Stimulated activated CD8-positive, alpha-beta memory T cell treated with anti-CD3 and anti-CD28 coated beads, Interleukin-12 subunit alpha, Interleukin-12 subunit beta, amount 100 ng/mL, for 1 hour (primary cell): ENCODE measurements around the gene DNAL1.
"Not testable (repeated sequence)": the region's sequence is repeated elsewhere in the genome, so short reads cannot be mapped to it uniquely, and the experiment has no call there.

ENCODE experiments used
- DNase-seq: peaks from one replicate; pipeline ENCODE4 v3.0.0-alpha.2; 2020; ENCODE audit warnings: low read depth

DNAL1 gene, protein sequence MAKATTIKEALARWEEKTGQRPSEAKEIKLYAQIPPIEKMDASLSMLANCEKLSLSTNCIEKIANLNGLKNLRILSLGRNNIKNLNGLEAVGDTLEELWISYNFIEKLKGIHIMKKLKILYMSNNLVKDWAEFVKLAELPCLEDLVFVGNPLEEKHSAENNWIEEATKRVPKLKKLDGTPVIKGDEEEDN

DNA sequence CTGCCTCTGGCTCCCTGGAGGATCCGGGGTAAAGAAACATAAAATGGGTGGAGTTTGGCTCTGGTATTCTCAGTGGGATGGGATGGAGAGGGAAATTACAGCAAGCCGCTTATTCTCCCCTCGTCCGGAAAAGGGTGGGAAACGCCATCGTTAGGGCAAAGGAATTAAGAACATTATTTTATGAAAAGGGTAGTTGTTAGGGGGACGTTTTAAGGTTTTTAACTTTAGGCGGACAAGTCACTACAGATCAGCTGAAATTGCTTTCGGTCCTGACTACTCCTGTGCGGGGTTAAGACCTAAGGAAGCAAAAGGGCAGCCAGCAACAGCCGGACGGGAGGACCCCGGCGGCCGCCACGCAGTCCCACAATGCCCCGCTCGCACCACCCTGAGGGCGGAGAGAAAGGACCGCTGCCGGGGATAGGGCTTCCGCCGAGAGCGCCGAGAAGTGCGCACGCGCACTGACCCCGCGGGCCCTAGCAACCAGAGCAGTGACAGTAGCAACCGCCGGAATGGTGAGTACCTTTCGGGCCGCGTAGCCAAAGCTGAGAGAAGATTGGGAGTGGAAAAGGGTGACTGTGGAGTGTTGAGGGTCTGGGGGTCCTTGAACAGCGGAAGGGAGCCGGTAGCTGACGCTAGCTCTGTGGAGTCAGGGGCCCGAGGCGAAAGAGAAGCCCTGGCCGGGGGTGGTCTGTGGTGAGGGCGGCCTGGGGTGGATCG, at the start of gene DNAL1:
Gene DNAL1 (plus strand): TSS at position 456 of the 717 bp plus-strand sequence. CDS start 54 bp downstream, at position 510.
- peak; percentile 86 for DNase-seq

DNA sequence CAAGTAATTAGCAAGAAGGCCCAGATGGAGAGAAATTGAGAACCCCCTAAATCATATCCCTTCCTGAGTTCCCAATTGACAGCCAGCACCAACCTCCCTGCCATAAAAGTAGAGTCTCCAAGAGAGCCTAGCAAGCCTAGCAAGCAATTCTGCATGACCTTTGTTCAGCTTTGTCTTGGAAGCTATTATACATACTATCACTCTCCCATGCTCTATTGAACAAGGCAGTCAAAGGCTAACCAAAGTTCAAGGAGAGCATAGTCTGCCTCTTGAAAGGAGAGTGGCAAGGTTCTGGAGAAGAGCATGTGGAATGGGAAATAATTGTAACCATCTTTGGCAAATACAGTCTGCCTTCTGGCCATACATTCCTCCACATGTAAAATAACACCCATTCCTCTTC, 45.3 kb upstream of the DNAL1 start:
- DNase-seq, result no peak

DNA sequence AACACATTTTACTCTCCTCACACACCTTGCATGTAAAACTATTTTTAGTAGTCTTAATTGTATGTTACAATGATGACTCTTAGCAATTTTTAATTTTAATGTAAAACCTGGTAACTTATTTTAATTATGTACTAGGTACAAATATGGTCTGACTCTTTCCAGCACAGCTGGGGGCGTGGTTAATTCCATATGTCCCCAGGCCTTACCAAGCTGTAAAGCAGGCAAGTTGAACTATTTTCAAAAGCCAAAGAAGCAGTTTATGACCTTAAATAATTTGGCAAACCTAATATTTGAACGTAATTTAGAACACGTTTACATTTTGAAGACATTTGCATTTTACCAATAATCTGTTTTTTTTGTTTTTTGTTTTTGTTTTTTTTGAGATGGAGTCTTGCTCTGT, 41.8 kb upstream of the DNAL1 start:
- DNase-seq, result no peak

DNA sequence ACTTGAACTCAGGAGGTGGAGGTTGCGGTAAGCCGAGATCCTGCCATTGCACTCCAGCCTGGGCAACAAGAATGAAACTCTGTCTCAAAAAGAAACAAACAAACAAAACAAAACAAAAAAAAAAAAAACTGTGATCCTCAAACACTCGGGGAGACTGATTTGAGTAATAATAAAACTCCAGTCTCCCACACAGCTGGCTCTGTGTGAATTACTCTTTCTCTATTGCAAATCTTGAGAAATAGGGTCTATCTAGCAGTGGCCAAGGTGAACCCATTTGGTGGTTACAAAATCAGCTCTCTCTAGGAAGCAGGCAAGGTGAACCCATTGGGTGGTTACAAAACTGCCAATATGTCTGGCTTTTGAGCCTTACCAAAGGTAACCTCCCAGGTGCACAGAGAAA, 38.5 kb upstream of the DNAL1 start:
- no peak for DNase-seq

DNA sequence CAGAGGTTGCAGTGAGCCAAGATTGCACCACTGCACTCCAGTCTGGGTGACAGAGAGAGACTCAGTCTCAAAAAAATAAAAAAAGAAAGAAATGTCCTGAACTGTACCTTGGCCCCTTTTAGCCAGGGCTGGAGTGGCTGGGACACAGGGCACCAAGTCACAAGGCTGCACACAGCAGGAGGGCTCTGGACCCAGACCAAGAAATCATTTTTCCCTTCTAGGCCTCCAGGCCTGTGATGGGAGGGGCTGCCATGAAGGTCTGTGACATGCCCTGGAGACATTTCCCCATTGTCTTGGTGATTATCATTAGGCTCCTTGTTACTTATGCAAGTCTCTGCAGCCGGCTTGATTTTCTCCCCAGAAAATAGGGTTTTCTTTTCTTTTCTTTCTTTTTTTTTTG, 37.5 kb upstream of the DNAL1 start:
- no peak for DNase-seq

DNA sequence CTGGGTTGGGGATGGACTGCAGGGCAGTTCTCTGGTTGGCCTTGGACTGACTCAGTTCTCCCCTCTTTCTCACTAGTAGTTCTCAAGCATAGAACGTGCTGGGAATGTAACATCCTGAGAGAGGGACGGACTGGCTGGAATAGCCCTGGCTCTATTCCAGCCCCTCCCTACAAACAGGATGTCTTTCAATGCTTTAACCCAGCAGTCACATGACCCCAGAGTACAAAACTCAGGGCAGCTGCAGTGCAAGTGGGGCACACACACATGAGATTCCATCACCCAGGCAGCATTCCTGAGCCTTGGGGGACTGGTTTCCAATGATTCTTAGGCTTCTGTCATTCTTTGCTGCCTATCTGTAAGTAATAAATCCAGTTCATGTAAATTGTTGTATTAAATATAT, 34.1 kb upstream of the DNAL1 start:
- no peak for DNase-seq

DNA sequence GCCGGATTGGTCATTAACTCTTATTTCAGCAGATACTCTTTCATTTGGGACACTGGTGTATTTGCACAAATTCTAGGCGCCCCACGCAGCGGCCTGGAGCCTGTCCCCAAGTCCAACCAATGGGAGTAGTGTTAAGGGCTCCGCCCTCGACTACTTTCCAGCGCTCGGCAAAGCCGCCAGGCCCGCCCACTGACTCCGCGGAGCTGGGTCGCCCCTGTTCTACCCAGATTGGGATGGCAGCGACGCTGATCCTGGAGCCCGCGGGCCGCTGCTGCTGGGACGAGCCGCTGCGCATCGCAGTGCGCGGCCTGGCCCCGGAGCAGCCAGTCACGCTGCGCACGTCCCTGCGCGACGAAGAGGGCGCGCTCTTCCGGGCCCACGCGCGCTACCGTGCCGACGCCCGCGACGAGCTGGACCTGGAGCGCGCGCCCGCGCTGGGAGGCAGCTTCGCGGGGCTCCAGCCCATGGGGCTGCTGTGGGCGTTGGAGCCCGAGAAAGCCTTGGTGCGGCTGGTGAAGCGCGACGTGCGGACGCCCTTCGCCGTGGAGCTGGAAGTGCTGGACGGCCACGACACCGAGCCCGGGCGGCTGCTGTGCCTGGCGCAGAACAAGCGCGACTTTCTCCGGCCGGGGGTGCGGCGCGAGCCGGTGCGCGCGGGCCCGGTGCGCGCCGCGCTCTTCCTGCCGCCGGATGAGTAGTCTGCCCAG, 32.3 kb upstream of the DNAL1 start, which contains the start of gene ACOT6:
Gene ACOT6 (plus strand): TSS at position 179 of the 707 bp plus-strand sequence. CDS start 55 bp downstream, at position 234.
- peak; percentile 33 for DNase-seq

DNA sequence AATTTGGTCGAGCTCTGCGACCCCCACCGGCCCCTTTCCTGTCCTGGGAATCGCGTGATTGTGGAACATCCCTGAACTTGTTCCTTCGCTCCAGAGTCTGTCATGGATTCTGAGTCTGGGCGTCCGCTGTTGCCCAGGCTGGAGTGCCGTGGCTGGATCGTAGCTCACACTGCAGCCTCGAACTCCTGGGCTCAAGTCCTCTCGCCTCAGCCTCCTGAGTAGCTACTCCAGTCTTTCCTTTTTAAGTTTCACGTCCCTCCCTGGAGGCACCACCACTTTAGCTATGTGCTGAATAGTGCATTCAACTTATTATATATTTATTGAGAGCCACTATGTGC, 31.8 kb upstream of the DNAL1 start:
- no peak for DNase-seq

DNA sequence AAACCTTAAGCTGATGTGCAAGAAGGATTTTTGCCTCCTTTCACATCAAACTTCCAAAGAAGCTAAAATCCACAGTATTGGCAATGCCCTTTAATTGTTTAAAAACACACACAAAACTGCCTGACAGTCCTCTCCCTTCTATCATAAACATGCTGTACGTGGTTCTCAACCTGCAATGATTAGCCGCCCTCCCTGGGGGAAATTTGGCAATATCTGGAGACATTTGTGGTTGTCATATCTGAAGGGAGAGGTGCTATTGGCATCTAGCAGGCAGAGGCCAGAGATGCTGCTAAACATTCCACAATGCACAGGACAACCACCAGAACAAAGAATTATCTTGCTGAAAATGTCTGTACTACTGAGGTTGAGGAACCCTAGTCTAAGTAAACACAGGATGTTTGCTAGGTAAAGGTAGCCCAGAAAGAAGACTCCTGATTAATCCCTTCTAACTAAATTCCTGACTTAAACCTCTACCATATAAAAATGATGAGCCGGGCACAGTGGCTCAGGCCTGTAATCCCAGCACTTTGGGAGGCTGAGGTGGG, 31.3 kb upstream of the DNAL1 start:
- no peak for DNase-seq

DNA sequence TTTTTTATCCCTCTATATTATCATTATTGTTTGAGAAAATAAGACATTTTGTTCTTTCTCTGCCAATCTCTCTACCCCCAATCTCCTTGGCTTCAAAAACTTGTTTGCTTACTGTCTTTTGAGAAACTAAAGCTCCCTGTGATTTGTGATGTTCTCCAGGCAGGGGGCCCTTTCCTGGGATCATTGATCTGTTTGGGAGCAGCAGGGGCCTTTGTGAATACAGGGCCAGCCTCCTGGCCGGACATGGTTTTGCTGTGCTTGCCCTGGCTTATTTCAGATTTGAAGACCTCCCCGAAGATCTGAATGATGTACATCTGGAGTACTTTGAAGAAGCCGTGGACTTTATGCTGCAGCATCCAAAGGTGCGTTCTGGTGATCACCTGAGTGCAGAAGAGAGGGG, 28.0 kb upstream of the DNAL1 start:
- DNase-seq, result no peak

DNA sequence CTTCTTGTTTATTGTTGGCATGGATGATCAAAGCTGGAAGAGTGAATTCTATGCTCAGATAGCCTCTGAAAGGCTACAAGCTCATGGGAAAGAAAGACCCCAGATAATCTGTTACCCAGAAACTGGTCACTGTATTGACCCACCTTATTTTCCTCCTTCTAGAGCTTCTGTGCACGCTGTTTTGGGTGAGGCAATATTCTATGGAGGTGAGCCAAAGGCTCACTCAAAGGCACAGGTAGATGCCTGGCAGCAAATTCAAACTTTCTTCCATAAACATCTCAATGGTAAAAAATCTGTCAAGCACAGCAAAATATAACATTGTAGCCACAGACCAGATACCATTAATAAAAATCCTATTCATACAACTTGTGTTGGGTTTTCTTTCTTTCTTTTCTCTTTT, 25.3 kb upstream of the DNAL1 start:
- DNase-seq, result no peak

DNA sequence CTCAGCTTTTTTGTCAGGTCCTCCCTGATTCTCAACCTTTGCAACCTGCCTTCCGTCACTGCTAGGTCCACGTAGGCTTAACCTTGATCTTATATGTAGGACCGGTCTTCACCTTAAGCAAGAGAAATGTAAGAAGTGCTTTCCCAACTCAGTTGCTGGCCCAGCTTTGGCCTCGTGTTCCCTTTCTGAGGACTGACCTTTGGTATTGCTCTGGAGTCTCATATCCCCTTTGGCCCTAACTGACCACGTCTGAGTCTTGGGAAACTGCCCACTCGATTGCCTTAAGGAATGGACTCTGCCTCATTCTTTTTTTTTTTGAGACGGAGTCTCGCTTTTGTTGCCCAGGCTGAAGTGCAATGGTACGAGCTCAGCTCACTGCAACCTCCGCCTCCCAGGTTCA, 24.5 kb upstream of the DNAL1 start:
- DNase-seq, result no peak

DNA sequence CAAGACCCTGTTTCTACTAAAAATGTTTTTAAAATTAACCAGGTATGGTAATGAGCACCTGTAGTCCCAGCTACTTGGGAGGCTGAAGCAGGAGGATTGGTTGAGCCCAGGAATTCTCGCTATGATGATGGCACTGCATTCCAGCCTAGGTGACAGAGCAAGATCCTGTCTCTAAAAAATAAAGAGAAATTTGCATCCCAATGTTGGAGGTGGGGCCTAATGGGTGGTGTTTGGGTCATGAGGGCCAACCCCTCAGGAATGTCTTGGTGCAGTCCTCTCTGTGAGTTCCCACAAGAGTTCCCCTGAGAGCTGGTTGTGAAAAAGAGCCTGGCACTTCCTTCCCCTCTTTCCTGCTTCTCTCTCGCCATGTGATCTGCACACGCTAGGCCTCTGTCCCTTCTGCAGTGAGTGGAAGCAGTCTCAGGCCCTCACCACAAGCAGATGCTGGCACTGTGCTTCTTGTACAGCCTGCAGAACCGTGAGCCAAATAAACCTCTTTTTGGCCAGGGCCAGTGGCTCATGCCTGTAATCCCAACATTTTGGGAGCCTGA, 21.2 kb upstream of the DNAL1 start:
- no peak for DNase-seq

DNA sequence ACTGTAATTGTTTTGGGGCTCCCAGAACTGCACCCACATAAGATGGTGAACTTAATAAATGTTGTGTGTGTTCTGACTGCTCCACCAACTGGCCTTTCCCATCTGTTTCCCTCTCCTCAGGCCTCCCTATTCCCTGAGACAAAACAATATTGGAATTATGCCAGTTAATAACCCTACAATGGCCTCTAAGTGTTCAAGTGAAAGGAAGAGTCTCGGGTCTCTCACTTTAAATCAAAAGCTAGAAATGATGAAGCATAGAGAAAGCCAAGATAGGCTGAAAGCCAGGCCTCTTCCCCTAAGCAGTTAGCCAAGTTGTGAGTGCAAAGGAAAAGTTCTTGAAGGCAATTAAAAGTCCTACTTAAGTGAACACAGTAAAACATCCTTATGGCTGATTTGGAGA, 19.1 kb upstream of the DNAL1 start:
- DNase-seq, result no peak

DNA sequence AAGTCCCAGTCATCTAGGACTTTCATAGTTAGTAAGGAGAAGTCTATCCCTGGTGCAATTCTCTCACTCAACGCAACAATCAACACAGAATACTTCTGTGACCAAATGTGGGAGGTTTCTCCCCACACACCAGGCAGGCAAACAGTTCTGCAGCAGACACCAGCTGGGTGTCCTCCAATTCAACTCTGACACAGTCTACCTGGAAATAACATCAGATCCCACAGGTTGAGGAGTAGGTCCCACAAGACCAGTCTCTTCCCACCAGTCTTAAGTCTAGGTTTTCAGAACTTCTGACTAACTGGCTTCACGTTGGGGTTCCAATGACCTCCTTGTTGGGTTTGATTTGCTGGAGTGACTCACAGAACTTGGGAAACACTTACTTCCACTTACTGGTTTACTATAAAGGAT, 17.6 kb upstream of the DNAL1 start:
- DNase-seq, result no peak

DNA sequence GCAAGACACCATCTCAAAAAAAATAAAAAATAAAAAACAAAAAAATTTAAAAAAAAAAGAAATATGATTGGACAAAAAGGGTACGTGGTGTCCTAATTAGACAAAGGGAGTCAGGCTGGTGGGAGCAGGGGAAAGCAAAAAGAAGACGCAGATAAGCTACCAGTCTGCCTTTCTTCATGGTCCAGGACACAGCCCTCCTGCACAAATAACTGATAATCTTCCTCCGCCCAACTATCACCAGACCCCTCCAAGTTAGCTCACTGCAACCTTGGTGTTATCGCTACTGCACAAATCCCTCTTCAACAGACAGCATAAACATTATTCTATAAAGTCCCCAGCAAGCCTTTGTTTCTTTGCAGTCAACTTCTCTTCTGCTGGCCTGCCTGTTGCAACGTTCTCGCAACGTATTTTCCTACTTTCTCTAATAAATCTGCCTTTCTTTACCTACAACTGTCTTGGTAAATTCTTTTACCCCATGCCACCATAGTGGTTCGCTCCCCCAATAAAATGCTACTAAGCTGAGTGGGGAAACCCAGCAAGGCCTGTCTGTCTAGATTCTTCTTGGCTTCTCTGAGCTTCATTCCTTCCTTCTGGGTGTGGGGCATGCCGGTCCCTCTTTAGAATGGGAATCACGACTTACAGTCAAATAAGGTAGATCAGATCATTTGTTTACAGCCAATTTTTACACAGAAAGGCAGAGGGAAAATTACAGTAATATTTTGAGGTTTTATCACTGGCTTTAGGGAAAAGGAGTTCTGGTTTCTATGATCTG, 14.6 kb upstream of the DNAL1 start:
- no peak for DNase-seq

DNA sequence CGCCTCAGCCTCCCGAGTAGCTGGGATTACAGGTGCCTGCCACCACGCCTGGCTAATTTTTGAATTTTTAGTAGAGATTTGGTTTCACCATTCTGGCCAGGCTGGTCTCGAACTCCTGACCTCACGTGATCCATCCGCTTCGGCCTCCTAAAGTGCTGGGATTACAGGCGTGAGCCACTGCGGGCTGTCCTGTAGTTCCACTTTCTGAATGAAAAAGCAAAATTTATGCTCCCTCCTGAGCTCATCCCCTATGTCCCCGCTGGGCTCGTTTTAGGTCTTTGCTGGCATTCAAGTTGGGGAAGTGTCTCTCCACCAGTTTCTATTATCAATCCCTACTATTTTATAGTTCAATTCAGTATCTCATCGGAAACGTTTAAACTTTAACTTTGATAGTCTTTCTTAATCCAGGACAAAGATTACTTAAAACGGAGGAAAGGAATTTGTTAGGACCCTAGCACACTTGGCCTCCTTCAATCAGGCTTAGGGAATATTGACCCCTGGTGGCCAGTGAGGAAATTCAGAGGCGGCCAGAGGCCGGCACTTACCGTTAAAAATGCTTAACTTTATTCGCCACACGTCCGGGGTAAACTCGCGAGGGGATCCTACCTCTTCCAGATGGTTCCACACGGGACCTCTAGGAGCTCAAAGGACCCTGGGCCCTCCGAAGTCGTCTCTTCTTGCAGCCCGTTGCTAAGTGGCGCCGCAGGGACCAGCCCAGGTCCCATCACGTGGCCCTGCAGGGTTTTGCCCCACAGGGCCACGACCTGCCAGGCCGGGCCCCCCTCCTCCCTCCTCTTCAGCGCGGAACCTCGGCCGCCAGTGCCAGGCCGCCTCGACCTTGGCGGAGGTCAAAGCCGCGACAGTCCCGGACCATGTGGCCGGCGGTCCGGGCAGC, 11.4 kb upstream of the DNAL1 start:
- DNase-seq, result peak; percentile 42

DNA sequence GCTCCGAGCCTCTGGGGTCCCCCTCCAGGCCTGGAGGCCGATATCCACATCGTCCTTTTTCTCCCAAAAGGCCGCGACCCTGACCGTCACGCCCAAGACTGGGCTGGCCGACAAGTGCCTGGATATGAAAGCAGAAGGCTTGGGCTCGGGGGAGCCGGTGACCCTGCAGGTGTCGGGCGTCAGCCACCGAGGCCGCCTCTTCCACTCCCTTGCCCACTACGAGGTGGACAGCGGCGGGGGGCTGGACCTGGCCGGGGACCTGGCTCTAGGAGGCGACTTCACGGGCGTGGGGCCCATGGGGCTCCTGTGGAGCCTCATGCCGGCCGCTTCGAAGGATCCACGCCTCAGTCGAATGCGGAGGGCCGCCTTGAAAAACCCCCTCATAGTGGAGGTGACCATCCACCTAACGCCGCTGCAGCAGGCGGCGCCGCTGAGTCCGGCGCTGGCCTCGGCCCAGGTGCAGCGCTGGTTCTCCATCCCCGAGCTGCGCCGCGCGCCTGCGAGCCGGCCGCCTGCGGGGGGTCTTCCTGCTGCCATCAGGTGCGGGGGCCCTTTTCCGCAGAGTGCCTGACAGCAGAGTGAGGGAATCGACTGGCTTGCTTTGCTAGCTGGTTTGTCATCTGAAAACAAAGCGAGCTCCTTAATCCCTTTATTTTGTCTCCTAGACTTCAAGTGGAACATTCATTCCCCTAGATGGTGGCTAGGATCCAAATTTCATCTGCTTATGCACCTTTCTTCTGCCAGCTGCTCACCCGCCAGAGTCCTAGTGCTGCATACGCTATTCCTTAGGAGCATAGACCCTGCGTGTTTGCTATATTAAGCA, 10.6 kb upstream of the DNAL1 start:
- no peak for DNase-seq

DNA sequence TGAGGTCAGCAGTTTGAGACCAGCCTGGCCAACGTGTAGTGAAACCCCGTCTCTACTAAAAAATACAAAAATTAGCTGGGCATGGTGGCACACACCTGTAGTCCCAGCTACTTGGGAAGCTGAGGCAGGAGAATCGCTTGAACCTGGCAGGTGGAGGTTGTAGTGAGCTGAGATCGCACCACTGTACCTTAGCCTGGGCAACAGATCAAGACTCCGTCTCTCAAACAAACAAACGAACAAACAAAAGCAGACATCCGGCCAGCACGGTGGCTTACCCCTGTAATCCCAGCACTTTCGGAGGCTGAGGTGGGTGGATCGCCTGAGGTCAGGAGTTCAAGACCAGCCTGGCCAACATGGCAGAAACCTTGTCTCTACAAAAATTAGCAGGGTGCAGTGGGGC, 8.4 kb upstream of the DNAL1 start:
- not testable (repeated sequence) for DNase-seq

DNA sequence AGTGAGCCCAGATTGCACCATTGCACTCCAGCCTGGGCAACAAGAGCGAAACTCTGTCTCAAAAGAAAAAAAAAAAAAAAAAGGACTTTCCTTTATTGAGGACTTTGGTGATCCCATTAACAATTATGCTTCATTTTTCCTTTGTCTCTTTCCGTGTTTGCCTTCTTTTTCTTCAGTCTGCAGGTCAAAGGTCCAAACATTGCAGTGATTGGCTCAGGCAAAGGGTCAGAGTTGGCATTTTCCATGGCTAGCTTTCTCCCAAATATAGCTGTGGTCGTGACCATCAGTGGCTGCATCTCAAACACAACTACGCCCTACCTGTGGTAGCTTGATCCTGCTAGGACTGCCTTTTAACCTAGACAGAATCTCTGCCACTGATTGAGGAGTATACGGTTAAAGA, 7.0 kb upstream of the DNAL1 start:
- DNase-seq, result no peak
